Calu3 (cell line): ENCODE data around the gene CDH13. TPM values are rescaled to one million over a fixed set of nuclear protein-coding genes. Genes with fewer than 3 reads are reported as not detected.

Experiments used
- BruUV-seq: library from RNA; stranded (reverse); fragments of 400-500 nt; replicated peaks from 2 replicates; lab custom pipeline; 2021; lab: Mats Ljungman, UMichigan
- CTCF ChIA-PET: fragments of 300-600 bp; sonication (Branson Sonifier 250); formaldehyde crosslinking; loops from one replicate; lab custom pipeline; 2022; ENCODE audit warnings: antibody characterized with exemption; lab: Charles Lee
- DNase-seq: peaks from one replicate; pipeline ENCODE4 v3.0.0; 2022
- H3K27ac Mint-ChIP-seq: one replicate; pipeline ENCODE4 v1.8.0; 2022; ENCODE audit warnings: mixed read lengths; ENCODE audit not compliant: unreplicated experiment
- H3K27me3 Mint-ChIP-seq: one replicate; pipeline ENCODE4 v1.8.0; 2022; ENCODE audit warnings: mixed read lengths; ENCODE audit not compliant: unreplicated experiment
- H3K36me3 Mint-ChIP-seq: one replicate; pipeline ENCODE4 v1.8.0; 2022; ENCODE audit warnings: mild to moderate bottlenecking, moderate library complexity, mixed read lengths; ENCODE audit not compliant: insufficient read depth, unreplicated experiment
- H3K4me1 Mint-ChIP-seq: one replicate; pipeline ENCODE4 v1.8.0; 2022; ENCODE audit warnings: mild to moderate bottlenecking, low read depth, mixed read lengths; ENCODE audit not compliant: unreplicated experiment
- H3K4me3 Mint-ChIP-seq: one replicate; pipeline ENCODE4 v1.8.0; 2022; ENCODE audit warnings: mild to moderate bottlenecking, low read depth, moderate library complexity, mixed read lengths; ENCODE audit not compliant: unreplicated experiment
- H3K9me3 Mint-ChIP-seq: one replicate; pipeline ENCODE4 v1.8.0; 2022; ENCODE audit warnings: low read depth, mixed read lengths; ENCODE audit not compliant: unreplicated experiment
- CTCF ChIP-seq: fragments of 200-600 bp; IDR thresholded peaks from one replicate; pipeline ENCODE4 v1.8.0; 2022; ENCODE audit warnings: antibody characterized with exemption; ENCODE audit not compliant: unreplicated experiment
- intact Hi-C: fragments of 100-400 bp; cut with micrococcal nuclease; formaldehyde crosslinking; loops from one replicate; pipeline ENCODE4 v1.10.0; 2022; ENCODE audit not compliant: unreplicated experiment
- total RNA-seq: library from RNA; stranded (reverse); gene quantifications from 2 replicates; pipeline ENCODE4 v1.2.3, GENCODE V29; 2022

Gene CDH13
- total RNA-seq, 1 experiment from 2014 or later, result not detected

- no peak for DNase-seq
- no peaks in the 10 kb centered on the region for H3K4me1 Mint-ChIP-seq
- intact Hi-C loops, result no loop called here
- H3K9me3 Mint-ChIP-seq, result peaks cover 8% of the 10 kb centered on the region
- no TSS peak for BruUV-seq
- no peak overlapping the region for H3K4me3 Mint-ChIP-seq
- H3K27me3 Mint-ChIP-seq, result peaks cover 24% of the 10 kb centered on the region
- CTCF ChIA-PET, result no interaction called here
- no peak overlapping the region for H3K27ac Mint-ChIP-seq
- H3K36me3 Mint-ChIP-seq, result no peaks in the 10 kb centered on the region
- TF ChIP-seq CTCF, result no peak
Measured at GRCh38 chr16:83737729-83738354, 1111.1 kb downstream of the CDH13 start.

GRCh38 chr16:83738923-83739503 lies 1112.2 kb downstream of the CDH13 start:
- intact Hi-C loops, result no loop called here
- H3K36me3 Mint-ChIP-seq, result no peaks in the 10 kb centered on the region
- no peak for TF ChIP-seq CTCF
- peaks cover 5% of the 10 kb centered on the region for H3K9me3 Mint-ChIP-seq
- no TSS peak for BruUV-seq
- H3K4me3 Mint-ChIP-seq, result no peak overlapping the region
- peaks cover 24% of the 10 kb centered on the region for H3K27me3 Mint-ChIP-seq
- H3K4me1 Mint-ChIP-seq, result no peaks in the 10 kb centered on the region
- no peak overlapping the region for H3K27ac Mint-ChIP-seq
- CTCF ChIA-PET, result no interaction called here
- DNase-seq, result no peak

- BruUV-seq, result no TSS peak
- no peak overlapping the region for H3K4me3 Mint-ChIP-seq
- H3K36me3 Mint-ChIP-seq, result no peaks in the 10 kb centered on the region
- no peak for TF ChIP-seq CTCF
- intact Hi-C loops, result no loop called here
- no peak overlapping the region for H3K27ac Mint-ChIP-seq
- no peaks in the 10 kb centered on the region for H3K9me3 Mint-ChIP-seq
- peaks cover 43% of the 10 kb centered on the region for H3K27me3 Mint-ChIP-seq
- DNase-seq, result no peak
- CTCF ChIA-PET, result no interaction called here
- no peaks in the 10 kb centered on the region for H3K4me1 Mint-ChIP-seq
Measured at GRCh38 chr16:83742124-83742899, 1115.5 kb downstream of the CDH13 start.

GRCh38 chr16:83743241-83743640 lies 1116.5 kb downstream of the CDH13 start:
- no peaks in the 10 kb centered on the region for H3K9me3 Mint-ChIP-seq
- TF ChIP-seq CTCF, result no peak
- intact Hi-C loops, result no loop called here
- CTCF ChIA-PET, result no interaction called here
- peaks cover 53% of the 10 kb centered on the region for H3K27me3 Mint-ChIP-seq
- no peak for DNase-seq
- no peaks in the 10 kb centered on the region for H3K36me3 Mint-ChIP-seq
- H3K4me3 Mint-ChIP-seq, result no peak overlapping the region
- no peak overlapping the region for H3K27ac Mint-ChIP-seq
- H3K4me1 Mint-ChIP-seq, result no peaks in the 10 kb centered on the region
- no TSS peak for BruUV-seq
